GM18498 (cell line): ENCODE results near the gene SLC39A13.
A peak's percentile ranks its signal among the peaks of the same experiment; 100 is the strongest.

Source experiments
- ATAC-seq: cut with Tn5 transposase; IDR thresholded peaks from one replicate; pipeline ENCODE4 v1.9.1; 2021; ENCODE audit warnings: mild to moderate bottlenecking, moderate library complexity; ENCODE audit not compliant: unreplicated experiment

Gene SLC39A13

DNA sequence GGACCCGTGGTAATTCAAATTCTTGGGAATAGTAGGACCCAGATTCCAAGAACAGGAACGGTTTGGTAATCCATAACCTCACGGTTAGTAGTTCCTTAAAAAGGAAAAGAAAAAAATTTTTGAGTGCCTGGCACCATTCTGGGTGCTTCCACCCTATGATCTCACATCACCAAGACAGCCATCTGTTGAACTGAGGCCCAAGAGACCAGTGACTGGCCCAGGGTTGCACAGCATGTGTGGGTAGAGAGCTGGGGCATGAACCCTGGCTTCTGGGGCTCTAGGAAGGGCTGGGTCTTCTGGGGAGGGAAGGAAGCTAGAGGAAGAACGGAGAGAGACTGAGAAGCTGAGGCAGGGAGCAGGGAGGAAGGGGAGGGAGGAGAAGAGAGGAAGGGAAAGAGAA lies 25.3 kb upstream of the SLC39A13 start:
- ATAC-seq, result no peak

- ATAC-seq, result no peak
These were observed 23.9 kb upstream of the SLC39A13 start for GRCh38 chr11:47384498-47384897.

DNA sequence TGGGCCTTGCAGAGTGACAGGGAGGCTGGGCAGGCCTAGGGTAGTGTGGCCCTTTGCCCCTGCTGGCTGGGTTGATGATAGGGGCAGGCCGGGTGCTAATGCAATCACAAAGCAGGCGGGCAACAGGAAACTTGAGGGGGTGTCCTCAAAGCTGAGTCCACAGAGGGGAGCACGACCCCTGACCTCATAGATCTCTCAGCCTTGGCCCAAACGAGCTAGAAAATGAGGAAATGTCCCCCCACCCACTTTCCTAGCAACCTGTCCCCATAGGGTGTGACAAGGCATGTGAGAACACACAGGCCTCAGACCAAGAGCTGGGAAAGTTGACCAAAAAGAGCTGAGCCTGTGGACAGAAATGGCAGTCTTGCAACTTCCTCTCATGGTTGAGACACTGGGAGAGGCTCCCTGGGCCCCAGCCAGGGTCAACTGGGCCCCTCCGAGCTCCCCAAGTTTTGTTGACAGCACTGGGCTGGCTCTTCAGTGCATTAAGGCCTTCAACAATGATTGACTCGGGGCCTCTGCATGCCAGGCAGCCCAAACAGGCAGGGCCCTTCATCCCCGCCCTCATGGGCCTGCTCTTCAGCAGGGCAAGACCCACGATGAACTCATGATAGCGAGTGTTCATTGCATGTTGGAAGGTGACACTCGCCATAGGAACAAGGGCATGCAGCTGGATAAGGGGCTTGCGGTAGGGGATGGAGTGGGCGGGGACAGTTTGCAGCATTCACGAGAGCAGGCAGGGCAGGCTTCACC lies 20.3 kb upstream of the SLC39A13 start:
- no peak for ATAC-seq

DNA sequence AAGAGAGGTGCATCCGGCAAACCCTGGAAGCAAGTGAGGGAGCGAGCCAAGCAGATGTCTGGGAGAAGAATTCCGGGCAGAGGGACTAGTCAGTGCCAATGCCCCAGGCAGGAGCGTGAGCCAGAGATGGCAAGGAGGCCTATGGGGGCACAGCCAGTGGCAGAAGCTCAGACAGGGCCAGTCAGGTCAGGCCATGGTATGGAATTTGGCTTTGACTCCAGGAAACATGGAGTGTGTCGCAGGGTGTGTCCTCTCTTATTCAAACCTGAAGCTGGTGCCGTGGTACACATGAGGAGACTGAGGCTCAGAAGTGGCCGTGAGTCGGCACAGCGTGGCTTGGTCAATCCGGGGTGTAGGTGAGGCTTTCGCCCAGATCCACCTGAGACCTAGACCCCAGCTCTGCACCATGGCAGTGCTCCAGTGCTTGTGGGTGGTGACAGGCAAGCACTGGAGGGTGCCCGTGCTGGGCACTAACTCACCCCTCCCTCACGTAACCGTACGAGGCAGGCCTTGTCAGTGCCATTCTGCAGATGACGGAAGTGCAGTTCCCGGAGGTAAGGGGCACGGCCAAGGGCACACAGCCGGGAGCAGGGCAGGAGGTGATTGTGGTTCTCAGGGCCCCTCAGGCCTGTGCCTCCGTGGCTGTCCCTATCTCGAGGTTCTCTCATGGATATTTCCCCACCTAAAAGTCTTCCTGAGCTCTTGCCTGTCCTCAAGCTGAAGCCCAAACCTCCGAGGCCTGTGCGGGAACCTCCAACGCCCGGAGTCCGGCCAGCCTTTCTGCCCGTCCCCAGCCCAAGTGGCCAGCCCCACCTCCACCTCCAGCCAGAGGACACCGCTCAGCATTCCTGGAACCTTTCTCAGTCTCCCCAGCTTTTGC lies 19.5 kb upstream of the SLC39A13 start:
- ATAC-seq, result no peak

DNA sequence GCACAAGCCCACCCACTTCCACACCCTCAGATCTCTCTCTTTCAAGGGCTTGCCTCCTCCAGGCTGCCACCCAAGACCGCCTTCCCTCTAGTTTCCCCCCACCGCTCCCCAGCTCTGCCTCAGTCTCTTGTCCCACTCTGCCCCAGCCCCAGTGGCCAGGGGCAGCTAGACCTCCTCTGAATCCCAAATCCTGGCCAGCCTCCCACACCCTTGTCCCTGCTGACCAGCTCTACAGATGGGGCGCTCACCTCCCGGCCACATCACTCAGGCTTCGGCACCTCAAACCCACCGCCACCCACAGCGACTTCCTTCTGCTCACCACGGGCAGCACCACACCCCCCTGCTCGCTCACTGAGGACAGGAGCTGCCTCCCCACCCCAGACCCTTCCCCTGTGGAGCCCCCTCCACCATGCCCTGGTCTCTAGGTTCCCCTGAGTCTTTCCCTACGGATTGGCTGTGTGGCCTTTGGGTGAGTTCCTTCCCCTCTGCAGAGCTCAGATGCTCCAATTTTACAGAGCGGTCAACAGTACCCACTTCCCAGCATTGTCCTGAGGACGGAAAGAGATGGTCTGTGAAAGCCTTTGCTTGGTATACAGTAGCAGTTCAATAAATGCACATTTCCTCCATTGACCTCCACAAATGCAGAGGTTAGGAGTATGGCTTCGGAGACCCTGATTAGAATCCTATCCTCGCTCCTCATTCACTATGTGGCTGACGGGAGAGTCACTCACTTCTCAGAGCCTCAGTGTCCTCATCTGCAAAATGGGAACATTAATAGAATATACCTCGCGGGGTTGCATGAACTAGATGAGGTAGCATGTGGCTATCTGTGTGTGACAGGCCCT lies 18.6 kb upstream of the SLC39A13 start:
- ATAC-seq, result no peak

- ATAC-seq, result no peak
These were observed 18.0 kb upstream of the SLC39A13 start for GRCh38 chr11:47390422-47390760.

DNA sequence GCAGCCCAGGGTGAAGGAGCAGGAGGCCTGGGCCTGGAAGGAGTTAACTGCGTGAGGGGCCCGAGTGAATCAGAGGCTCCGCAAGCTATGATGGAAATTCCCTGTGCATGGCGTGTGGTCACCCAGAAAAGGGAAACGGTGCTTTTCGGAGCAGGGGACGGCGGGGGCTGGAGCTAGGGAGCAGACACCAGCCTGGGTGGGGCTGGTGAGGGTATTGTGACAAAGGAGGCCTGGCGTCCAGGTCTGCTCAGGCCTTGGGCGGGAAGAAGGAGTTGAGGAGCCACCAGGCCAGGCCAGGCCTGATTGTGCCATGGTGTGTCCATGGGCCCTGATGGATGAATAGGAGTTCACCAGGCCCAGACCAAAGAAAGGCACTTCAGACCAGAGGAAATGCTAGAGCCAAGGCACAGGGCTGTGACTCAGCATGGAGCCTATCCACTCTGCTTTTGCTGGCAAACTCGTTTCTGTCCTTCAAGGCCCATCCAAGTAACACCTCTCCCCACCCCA lies 17.3 kb upstream of the SLC39A13 start:
- ATAC-seq, result no peak

GRCh38 chr11:47391711-47392432 lies 16.5 kb upstream of the SLC39A13 start:
- no peak for ATAC-seq

- no peak for ATAC-seq
These were observed 15.7 kb upstream of the SLC39A13 start for GRCh38 chr11:47392546-47393162.

GRCh38 chr11:47393163-47394049 lies 15.0 kb upstream of the SLC39A13 start:
- ATAC-seq, result no peak

GRCh38 chr11:47394050-47394321 lies 14.4 kb upstream of the SLC39A13 start:
- no peak for ATAC-seq

DNA sequence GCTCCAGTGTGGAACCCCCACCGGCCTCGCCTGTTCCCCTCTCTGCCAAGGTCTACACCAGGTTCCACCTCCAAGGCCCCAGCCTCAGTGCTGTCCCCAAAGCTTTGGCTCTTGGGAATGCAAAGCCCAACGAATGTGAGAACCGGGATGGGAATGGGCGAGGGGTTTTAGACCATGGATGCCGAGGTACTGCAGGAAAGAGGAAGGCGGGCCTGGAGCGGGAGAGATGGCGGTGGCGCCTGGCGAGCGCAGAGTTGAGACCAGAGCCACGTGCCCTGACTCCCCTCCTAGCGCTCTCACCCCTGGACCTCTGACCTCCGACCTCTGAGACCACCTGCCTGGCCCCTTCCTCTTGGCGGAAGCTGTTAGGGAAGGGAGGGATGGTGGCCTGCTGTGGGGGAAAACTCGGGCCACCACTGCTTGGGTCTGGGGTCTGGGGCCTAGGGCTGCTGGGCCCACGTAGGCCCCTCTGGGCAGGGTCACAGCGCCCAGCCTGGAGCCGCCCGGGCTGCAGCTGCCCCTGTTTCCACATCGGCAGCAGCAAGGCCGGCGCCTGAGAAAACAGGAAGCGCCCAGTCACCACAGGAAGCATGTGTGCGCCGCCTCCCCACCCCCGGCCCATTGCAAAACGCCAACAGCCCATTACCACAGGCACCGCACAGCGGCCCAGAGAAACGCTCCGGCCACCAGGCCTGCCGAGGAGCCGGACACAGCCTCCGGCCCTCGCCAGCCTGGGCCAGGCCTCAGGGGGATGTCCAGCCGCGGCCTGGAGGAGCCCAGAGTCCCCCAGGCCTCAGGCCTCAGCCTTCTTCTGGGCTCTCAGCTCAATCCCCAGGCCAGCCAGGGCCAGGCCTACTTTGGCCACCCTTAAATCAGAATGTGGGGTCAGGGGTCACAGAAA lies 13.8 kb upstream of the SLC39A13 start:
- peak; percentile 58 for ATAC-seq

DNA sequence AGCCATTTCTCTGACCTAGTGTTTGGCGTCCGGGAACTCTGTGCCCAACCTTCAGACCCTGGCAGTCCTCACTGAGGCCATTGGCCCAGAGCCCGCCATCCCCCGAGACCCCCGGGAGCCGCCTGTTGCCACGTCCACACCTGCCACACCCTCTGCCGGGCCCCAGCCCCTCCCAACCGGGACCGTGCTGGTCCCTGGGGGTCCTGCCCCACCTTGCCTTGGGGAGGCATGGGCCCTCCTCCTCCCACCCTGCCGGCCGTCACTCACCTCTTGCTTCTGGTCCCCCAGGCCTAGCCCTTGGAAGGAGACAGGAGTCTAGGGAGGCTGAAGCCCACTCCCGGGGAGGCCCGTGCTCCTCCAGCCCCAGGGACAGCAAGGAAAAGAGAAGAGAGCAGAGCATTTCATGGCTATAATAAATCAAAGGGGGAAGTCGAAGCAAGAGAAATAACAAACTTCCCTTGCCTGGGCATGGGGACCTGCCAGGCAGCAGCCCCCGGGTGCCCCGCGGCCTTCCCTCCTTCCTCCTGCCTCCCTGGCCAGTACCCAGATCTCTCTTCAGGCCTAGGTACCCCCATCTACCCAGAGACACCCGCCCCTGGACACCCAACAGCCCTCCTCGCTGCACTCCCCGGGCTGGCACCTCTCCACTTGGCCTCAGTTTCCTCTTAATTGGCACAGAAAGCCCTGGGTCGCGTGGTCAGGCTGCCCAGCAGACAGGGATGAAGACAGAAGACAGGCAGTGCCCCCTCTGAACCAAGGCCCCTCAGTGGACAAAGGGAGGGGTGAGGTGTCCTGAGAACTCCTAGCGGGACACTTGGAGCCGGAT lies 13.0 kb upstream of the SLC39A13 start:
- ATAC-seq, result peak; percentile 2

- ATAC-seq, result no peak
These were observed 12.4 kb upstream of the SLC39A13 start for GRCh38 chr11:47396049-47396320.

- no peak for ATAC-seq
These were observed 10.4 kb upstream of the SLC39A13 start for GRCh38 chr11:47398011-47398410.

DNA sequence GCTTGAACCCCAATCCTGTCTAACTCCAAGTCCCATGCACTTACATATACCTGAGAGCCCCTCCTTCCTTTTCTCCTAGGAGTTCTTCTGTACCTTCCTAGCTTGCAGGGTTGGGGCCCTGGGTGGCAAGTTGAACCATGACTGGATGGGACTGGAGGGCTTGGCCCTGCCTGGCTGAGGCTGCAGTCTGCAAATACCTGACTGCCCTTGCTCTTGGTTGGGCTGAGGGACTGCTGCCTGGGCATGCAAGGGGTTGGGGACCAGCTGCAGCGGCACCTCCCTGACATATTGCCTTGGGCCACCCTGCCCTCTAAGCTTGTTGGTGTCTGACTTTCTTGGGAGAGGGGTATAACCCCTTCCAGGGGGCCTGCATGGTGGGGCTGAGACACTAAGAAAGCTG lies 9.8 kb upstream of the SLC39A13 start:
- ATAC-seq, result no peak

- peak; percentile 49 for ATAC-seq
These were observed 8.3 kb upstream of the SLC39A13 start for GRCh38 chr11:47399860-47400767.
